ENCODE measurements around the gene MRPL43. TPM values are rescaled to one million over a fixed set of nuclear protein-coding genes. Genes with fewer than 3 reads are reported as not detected.
A peak's percentile ranks its signal among the peaks of the same experiment; 100 is the strongest.

The MRPL43 gene
- total RNA-seq, 2 experiments from 2014 or later: 55.1 to 57.1 TPM

DNA sequence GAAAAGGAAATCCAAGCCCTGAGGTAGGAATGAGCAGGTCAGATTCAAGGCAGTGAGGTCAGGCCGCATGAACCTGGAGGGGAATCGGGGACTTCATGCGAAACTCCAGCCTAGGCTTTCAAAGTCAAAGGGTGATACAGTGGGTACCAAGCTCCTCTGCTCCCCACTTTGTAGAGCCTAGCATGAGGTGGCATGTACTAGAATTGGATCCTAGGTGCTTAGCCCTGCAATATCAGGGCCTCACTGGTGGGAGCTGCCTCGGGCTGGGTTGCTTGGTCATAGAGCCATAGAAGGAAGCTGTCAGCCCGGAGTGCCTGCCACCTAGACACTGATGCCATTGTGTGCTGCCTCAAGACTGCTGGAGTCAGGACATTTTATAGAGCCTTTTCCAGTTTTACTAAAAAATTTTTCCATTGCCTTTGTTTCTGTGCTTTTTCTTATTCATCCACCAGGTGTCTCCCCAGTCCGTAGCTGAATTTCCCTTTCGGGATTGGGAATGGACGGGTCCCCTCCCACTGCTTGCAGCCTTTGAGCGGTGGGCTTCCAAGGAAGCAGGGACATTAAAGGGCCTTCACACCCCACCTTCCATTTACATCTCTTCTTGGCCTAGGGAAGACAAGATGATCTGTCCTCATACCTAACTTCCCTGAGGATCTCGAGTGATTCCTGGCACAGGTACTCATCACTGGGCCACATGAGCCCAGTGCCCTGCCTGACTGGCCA, 6.8 kb upstream of the MRPL43 start:
- peaks cover 23% of the 10 kb centered on the region for H3K4me1 Mint-ChIP-seq
- H3K27me3 Mint-ChIP-seq: no peaks in the 10 kb centered on the region
- ATAC-seq (ENCODE audit: low read depth): no peak
- H3K36me3 Mint-ChIP-seq: peaks cover 16% of the 10 kb centered on the region
- no peak overlapping the region for H3K4me3 Mint-ChIP-seq
- H3K27ac Mint-ChIP-seq: peak overlapping the region; percentile 34
- POLR2A ChIA-PET: interaction anchor here (1.3 kb wide), 1 partner anchor 81 kb away, joined by 3 read pairs; the partner anchor contains the start of gene SLF2
- no peak for DNase-seq
- no peaks in the 10 kb centered on the region for H3K9me3 Mint-ChIP-seq

- H3K4me1 Mint-ChIP-seq: peaks cover 18% of the 10 kb centered on the region
These were observed 1.8 kb upstream of the MRPL43 start for GRCh38 chr10:100989088-100989487.

DNA sequence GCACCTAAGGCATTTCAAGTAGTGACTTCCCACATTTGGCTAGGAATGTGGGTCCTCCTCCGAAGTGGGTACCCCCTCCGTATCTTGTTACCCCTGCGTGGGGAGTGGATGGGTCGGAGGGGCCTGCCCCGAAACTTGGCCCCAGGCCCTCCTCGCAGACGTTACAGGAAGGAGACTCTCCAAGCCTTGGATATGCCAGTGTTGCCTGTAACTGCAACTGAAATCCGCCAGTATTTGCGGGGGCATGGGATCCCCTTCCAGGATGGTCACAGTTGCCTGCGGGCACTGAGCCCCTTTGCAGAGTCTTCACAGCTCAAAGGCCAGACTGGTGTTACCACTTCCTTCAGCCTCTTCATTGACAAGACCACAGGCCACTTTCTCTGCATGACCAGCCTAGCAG, 869 bp upstream of the MRPL43 start:
- POLR2A ChIA-PET: interaction anchor here (5.1 kb wide), 1 partner anchor 10 kb away, joined by 36 read pairs; the partner anchor contains the start of gene LZTS2
- H3K27me3 Mint-ChIP-seq: no peaks in the 10 kb centered on the region
- no peak overlapping the region for H3K27ac Mint-ChIP-seq
- ATAC-seq (ENCODE audit: low read depth) (no peak), DNase-seq (no peak)
- H3K36me3 Mint-ChIP-seq: peaks cover 22% of the 10 kb centered on the region
- H3K4me3 Mint-ChIP-seq: peak overlapping the region; percentile 98
- H3K9me3 Mint-ChIP-seq: no peaks in the 10 kb centered on the region
- peaks cover 18% of the 10 kb centered on the region for H3K4me1 Mint-ChIP-seq

More at GRCh38 chr10:100989088-100989487, 1.8 kb upstream of the MRPL43 start:
- Mint-ChIP-seq H3K27me3 (no peaks in the 10 kb centered on the region), H3K36me3 (peaks cover 22% of the 10 kb centered on the region), H3K9me3 (no peaks in the 10 kb centered on the region), H3K27ac (no peak overlapping the region), H3K4me3 (no peak overlapping the region)
- DNase-seq (no peak), ATAC-seq (ENCODE audit: low read depth) (no peak)
- POLR2A ChIA-PET: interaction anchor here (5.1 kb wide), 1 partner anchor 9 kb away, joined by 36 read pairs; the partner anchor contains the start of gene LZTS2

DNA sequence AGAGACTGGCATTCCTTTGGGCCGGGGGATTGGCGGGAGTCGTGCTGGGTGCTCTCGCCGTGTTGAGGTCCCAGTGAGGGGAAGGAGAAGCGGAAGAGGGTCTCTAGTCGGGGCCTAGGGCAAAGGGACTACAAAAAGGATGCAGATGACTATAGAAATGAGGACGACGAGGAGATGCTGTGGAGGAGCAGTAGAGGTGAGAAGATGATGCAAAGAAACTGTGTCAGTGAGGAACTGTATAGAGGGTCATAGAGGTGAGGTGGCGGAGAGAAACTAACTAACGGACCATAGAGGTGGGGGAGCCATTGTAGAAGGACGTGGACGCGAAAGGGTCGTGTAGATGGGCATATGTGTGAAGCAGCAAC, 370 bp upstream of the MRPL43 start:
- peak overlapping the region; percentile 98 for H3K4me3 Mint-ChIP-seq
- H3K36me3 Mint-ChIP-seq: peaks cover 19% of the 10 kb centered on the region
- no peaks in the 10 kb centered on the region for H3K27me3 Mint-ChIP-seq
- ATAC-seq (ENCODE audit: low read depth) (peak; percentile 6), DNase-seq (no peak)
- H3K27ac Mint-ChIP-seq: peak overlapping the region; percentile 76
- POLR2A ChIA-PET: interaction anchor here (5.1 kb wide), 1 partner anchor 10 kb away, joined by 36 read pairs; the partner anchor contains the start of gene LZTS2
- no peaks in the 10 kb centered on the region for H3K9me3 Mint-ChIP-seq
- peaks cover 18% of the 10 kb centered on the region for H3K4me1 Mint-ChIP-seq

- no peak for DNase-seq
- peak overlapping the region; percentile 76 for H3K27ac Mint-ChIP-seq
- POLR2A ChIA-PET: interaction anchor here (1.8 to 5.1 kb wide), 2 partner anchors 11 to 21 kb away, joined by 4 to 36 read pairs; partner anchors contain the start of gene LZTS2
- H3K27me3 Mint-ChIP-seq: no peaks in the 10 kb centered on the region
- peaks cover 19% of the 10 kb centered on the region for H3K36me3 Mint-ChIP-seq
- H3K4me1 Mint-ChIP-seq: peaks cover 17% of the 10 kb centered on the region
- ATAC-seq (ENCODE audit: low read depth): no peak
- no peaks in the 10 kb centered on the region for H3K9me3 Mint-ChIP-seq
- peak overlapping the region; percentile 98 for H3K4me3 Mint-ChIP-seq
These were observed 710 bp downstream of the MRPL43 start for GRCh38 chr10:100986623-100986951.

DNA sequence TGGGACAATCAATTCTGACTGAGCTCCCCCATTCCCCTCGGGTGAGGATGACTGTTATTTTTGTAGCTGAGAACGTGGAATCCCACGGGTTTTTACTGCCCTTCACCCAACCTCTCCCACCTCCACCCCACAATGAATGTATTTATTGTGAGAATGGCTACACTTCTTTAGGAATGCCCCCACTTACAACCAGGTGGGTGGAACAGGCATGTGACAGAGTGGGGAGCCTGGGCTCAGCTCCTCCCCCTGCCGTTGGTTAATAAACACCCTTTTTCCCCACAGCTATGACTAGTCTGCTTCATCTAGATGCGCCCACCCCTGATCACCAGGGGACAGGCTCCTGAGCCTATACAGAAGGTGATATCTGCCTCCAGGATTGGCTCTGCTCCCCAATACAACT, 2.0 kb downstream of the MRPL43 start:
- peaks cover 7% of the 10 kb centered on the region for H3K36me3 Mint-ChIP-seq
- POLR2A ChIA-PET: interaction anchor here (5.1 kb wide), 1 partner anchor 13 kb away, joined by 36 read pairs; the partner anchor contains the start of gene LZTS2
- DNase-seq: peak; percentile 1

GRCh38 chr10:100984672-100985177, 2.6 kb downstream of the MRPL43 start:
- POLR2A ChIA-PET: interaction anchor here (5.1 kb wide), 1 partner anchor 13 kb away, joined by 36 read pairs; the partner anchor contains the start of gene LZTS2
- no peak overlapping the region for H3K27ac Mint-ChIP-seq
- no peaks in the 10 kb centered on the region for H3K9me3 Mint-ChIP-seq
- DNase-seq (peak; percentile 10), ATAC-seq (ENCODE audit: low read depth) (no peak)
- peaks cover 12% of the 10 kb centered on the region for H3K4me1 Mint-ChIP-seq
- H3K27me3 Mint-ChIP-seq: no peaks in the 10 kb centered on the region
- H3K4me3 Mint-ChIP-seq: no peak overlapping the region
- H3K36me3 Mint-ChIP-seq: peaks cover 6% of the 10 kb centered on the region

More for the DNA sequence above, 2.0 kb downstream of the MRPL43 start:
- peaks cover 13% of the 10 kb centered on the region for H3K4me1 Mint-ChIP-seq
- ATAC-seq (ENCODE audit: low read depth): no peak
- no peak overlapping the region for H3K27ac Mint-ChIP-seq
- H3K27me3 Mint-ChIP-seq: no peaks in the 10 kb centered on the region
- no peak overlapping the region for H3K4me3 Mint-ChIP-seq
- H3K9me3 Mint-ChIP-seq: no peaks in the 10 kb centered on the region

DNA sequence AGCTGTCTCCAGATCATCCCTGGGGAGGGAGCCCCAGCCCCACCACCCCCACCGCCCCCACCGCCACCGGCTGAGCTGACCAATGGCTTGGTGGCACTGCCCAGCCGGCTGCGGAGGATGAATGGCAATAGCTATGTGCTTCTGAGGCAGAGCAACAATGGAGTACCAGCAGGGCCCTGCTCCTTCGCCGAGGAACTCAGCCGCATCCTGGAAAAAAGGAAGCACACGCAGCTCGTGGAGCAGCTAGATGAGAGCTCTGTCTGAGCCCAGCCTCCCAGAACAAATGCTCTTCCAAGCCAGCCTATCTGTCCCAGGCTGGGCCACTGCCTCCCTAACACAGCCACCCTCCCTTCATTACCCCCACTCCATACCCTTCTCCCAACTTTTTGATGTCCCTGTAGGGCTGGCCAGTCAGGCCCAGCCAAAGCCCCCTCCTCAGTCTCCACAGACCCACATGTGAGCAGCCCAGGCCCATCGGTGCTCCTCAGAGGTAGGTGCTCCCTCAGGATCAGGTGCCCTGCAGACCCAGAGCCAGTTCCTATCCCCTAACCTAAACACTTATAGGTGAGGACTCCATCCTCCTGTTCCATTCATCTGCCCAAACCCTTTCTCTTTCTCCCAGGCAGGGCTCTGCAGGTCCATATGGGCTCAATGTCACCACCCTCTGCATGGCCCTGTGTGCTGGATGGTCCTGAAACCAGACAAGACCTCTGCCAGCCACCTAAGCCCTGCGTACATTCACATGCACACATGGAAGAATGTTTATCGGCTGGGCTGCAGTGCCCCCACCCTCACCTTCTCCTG, 3.2 kb downstream of the MRPL43 start:
- Mint-ChIP-seq H3K4me3 (no peak overlapping the region), H3K36me3 (peaks cover 6% of the 10 kb centered on the region), H3K27ac (no peak overlapping the region), H3K4me1 (peaks cover 11% of the 10 kb centered on the region), H3K9me3 (no peaks in the 10 kb centered on the region), H3K27me3 (no peaks in the 10 kb centered on the region)
- POLR2A ChIA-PET: no interaction called here
- ATAC-seq (ENCODE audit: low read depth) (no peak), DNase-seq (peak; percentile 14)

DNA sequence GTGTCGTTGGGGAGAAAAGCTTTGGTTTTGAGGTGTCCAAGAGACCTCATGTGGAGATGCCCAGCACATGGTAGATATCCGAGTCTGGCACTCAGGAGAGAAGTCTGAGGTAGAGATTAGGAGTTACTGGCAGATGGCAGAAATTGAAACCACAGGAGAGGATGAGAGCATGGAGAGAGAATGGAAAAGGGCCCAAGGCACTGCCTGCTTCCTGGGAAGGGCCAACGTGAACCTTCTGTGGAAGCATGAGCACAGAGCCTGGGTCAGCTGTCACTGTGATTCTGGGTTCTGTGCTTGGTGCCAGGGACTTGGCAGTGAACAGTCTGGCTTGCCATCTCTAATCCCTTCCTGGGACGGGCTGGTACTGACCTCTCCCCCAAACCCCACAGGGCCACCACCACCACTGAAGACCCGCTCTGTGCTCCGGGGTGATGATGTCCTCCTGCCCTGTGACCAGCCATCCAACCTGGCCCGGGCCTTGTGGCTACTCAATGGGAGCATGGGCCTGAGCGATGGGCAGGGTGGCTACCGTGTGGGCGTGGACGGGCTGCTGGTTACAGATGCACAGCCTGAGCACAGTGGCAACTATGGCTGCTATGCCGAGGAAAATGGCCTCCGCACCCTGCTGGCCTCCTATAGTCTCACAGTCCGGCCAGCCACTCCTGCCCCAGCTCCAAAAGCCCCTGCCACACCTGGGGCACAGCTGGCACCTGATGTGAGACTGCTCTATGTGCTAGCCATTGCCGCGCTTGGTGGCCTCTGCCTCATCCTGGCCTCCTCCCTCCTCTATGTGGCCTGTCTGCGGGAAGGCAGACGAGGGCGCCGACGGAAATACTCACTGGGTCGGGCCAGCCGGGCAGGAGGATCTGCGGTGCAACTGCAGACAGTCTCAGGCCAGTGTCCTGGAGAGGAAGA, 4.1 kb downstream of the MRPL43 start:
- Mint-ChIP-seq H3K27ac (no peak overlapping the region), H3K36me3 (peaks cover 6% of the 10 kb centered on the region), H3K27me3 (no peaks in the 10 kb centered on the region), H3K4me1 (peaks cover 11% of the 10 kb centered on the region), H3K4me3 (no peak overlapping the region), H3K9me3 (no peaks in the 10 kb centered on the region)
- POLR2A ChIA-PET: no interaction called here
- DNase-seq: no peak
- no peak for ATAC-seq (ENCODE audit: low read depth)

DNA sequence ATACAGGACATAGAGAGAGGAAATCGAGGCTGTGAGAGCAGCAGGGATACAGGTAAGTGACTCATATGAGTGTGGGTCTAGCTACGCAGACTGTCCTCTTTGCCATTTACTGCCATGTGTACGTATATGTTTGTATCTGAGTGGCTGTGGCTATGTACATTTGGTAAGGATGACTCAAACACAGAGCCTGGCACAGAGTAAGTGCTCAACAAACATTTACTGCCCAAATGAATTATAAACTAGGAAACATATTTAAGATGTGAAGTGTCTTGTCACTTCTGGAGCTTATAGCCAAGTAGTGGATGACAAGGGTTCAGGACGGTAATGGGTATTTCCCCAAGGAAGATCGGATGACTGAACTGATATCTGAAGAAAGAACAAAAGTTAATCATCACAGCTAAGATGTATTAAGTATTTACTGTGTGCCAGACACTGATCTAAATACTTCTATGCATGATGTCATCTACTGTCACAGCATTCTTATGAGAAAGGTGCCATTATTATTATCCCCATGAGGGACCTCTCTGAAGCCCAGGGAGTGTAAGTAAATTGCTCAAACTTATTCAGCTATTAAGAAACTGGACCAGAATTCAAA, 6.0 kb downstream of the MRPL43 start:
- POLR2A ChIA-PET: no interaction called here
- Mint-ChIP-seq H3K27ac (no peak overlapping the region), H3K4me1 (peaks cover 4% of the 10 kb centered on the region), H3K36me3 (no peaks in the 10 kb centered on the region), H3K9me3 (no peaks in the 10 kb centered on the region), H3K4me3 (no peak overlapping the region), H3K27me3 (no peaks in the 10 kb centered on the region)
- ATAC-seq (ENCODE audit: low read depth): no peak
- DNase-seq: no peak

GRCh38 chr10:100980711-100981110, 6.6 kb downstream of the MRPL43 start:
- H3K4me3 Mint-ChIP-seq: no peak overlapping the region
- ATAC-seq (ENCODE audit: low read depth) (no peak), DNase-seq (no peak)
- H3K27me3 Mint-ChIP-seq: no peaks in the 10 kb centered on the region
- H3K27ac Mint-ChIP-seq: no peak overlapping the region
- H3K4me1 Mint-ChIP-seq: peaks cover 2% of the 10 kb centered on the region
- H3K9me3 Mint-ChIP-seq: no peaks in the 10 kb centered on the region
- H3K36me3 Mint-ChIP-seq: no peaks in the 10 kb centered on the region
- POLR2A ChIA-PET: no interaction called here

- Mint-ChIP-seq H3K36me3 (no peaks in the 10 kb centered on the region), H3K4me3 (no peak overlapping the region)
These were observed 7.0 kb downstream of the MRPL43 start for GRCh38 chr10:100980311-100980710.

More at GRCh38 chr10:100980311-100980710, 7.0 kb downstream of the MRPL43 start:
- POLR2A ChIA-PET: no interaction called here
- Mint-ChIP-seq H3K27ac (peak overlapping the region; percentile 35), H3K9me3 (no peaks in the 10 kb centered on the region), H3K27me3 (no peaks in the 10 kb centered on the region), H3K4me1 (no peaks in the 10 kb centered on the region)
- ATAC-seq (ENCODE audit: low read depth) (no peak), DNase-seq (no peak)

All from activated naive CD8-positive, alpha-beta T cell treated with anti-CD3 and anti-CD28 coated beads, Interleukin-2, amount 10 ng/mL, durations not matched to agents 7 days and 5 days (primary cell).